K562 (cell line): ENCODE data around the gene AK2. TPM values are rescaled to one million over a fixed set of nuclear protein-coding genes. Genes with fewer than 3 reads are reported as not detected.
A peak's percentile ranks its signal among the peaks of the same experiment; 100 is the strongest.

Experiments used
- CEBPZ ChIP-seq: fragments of 150-350 bp; IDR thresholded peaks from 2 replicates; pipeline ENCODE4 v1.6.1; 2014; ENCODE audit warnings: low read depth, mild to moderate bottlenecking, low read length, borderline replicate concordance
- DACH1 ChIP-seq: fragments of 450-650 bp; IDR thresholded peaks from 2 replicates; pipeline ENCODE4 v1.6.1; 2018; ENCODE audit not compliant: partially characterized antibody
- ELF2 ChIP-seq: fragments of 250-450 bp; sonication (Bioruptor Pico); IDR thresholded peaks from 2 replicates; pipeline ENCODE4 v1.5.0; 2021; ENCODE audit warnings: mild to moderate bottlenecking
- MAFG ChIP-seq: fragments of 450-650 bp; conservative IDR thresholded peaks from 2 replicates; pipeline ENCODE4 v1.6.1; 2016; ENCODE audit warnings: missing genetic modification characterization, missing compliant biosample characterization
- MAFK ChIP-seq: IDR thresholded peaks from 2 replicates; pipeline ENCODE4 v1.6.1; 2011; ENCODE audit warnings: low read length, improper control_type of control experiment
- MLLT1 ChIP-seq, 2 experiments: fragments of 450-650 bp; IDR thresholded peaks; 2 replicates each; pipeline ENCODE4 v1.6.1; 2016
- PTBP1 ChIP-seq: fragments of 200-400 bp; formaldehyde crosslinking; IDR thresholded peaks from 2 replicates; pipeline ENCODE4 v1.6.1; 2017; ENCODE audit warnings: low read depth, low read length
- SMAD2 ChIP-seq: fragments of 150-350 bp; IDR thresholded peaks from 2 replicates; pipeline ENCODE4 v1.6.1; 2014; ENCODE audit warnings: low read depth, mild to moderate bottlenecking, low read length
- SMARCE1 ChIP-seq: fragments of 450-650 bp; IDR thresholded peaks from 2 replicates; pipeline ENCODE4 v1.7.1; 2016; ENCODE audit warnings: mild to moderate bottlenecking
- ZEB2 ChIP-seq: fragments of 450-650 bp; IDR thresholded peaks from 2 replicates; pipeline ENCODE4 v1.6.1; 2016
- ZKSCAN8 ChIP-seq: fragments of 200-800 bp; sonication (Bioruptor generic); IDR thresholded peaks from 2 replicates; pipeline ENCODE4 v1.6.1; 2016; ENCODE audit warnings: missing genetic modification characterization, missing compliant biosample characterization
- ZNF140 ChIP-seq: fragments of 250-450 bp; sonication (Bioruptor Pico); IDR thresholded peaks from 2 replicates; pipeline ENCODE4 v1.8.0; 2021; ENCODE audit warnings: moderate library complexity, mild to moderate bottlenecking, inconsistent platforms
- ZNF280B ChIP-seq: fragments of 250-450 bp; sonication (Bioruptor Pico); IDR thresholded peaks from 2 replicates; pipeline ENCODE4 v1.5.1; 2021; ENCODE audit warnings: mild to moderate bottlenecking
- ZNF766 ChIP-seq: fragments of 200-800 bp; sonication (Bioruptor generic); conservative IDR thresholded peaks from 2 replicates; pipeline ENCODE4 v1.6.1; 2016; ENCODE audit warnings: missing genetic modification characterization, missing compliant biosample characterization
- polyA plus RNA-seq, 8 experiments: library from polyadenylated mRNA; depleted of rRNA in 4 of 8; stranded (reverse) in 5 of 8; unstranded in 3 of 8; fragments of >200 nt; fragmentation: Nextera tagmentation in 2 of 8; fragmentation: Illumina TruSeq in 1 of 8; extraction: Ambion mirVana in 2 of 8; extraction: Trizol in 1 of 8; gene quantifications; 2 replicates each; pipeline versions ENCODE4 v1.2.1 to v1.2.3, GENCODE V29; 2011 to 2014; ENCODE audit warnings: inconsistent platforms in 1 of 8, missing spikeins in 1 of 8
- total RNA-seq, 7 experiments: library from RNA; depleted of rRNA in 6 of 7; stranded (reverse); fragments of >200 nt in 6 of 7; fragmentation: Illumina TruSeq in 2 of 7; extraction: Trizol in 2 of 7; gene quantifications; 2 replicates each; pipeline versions ENCODE4 v1.2.1 to v1.2.3, GENCODE V29; 2011 to 2021; ENCODE audit warnings: low replicate concordance in 1 of 7
- TF ChIP-seq, protein P1 (sequence below), 2 experiments: fragments of 450-650 bp; conservative IDR thresholded peaks; 2 replicates each; pipeline ENCODE4 v1.6.1; 2017; ENCODE audit warnings: mild to moderate bottlenecking in 2 of 2, moderate library complexity in 2 of 2
- TF ChIP-seq, protein P2 (sequence below): fragments of 450-650 bp; IDR thresholded peaks from 2 replicates; pipeline ENCODE4 v1.6.1; 2016; ENCODE audit warnings: mild to moderate bottlenecking

The AK2 gene
- total and polyA plus RNA-seq, 9 of the 15 experiments (the other 6 are each of a cell fraction or from before 2014, with no cell fraction given) = 105 to 1,050 (median 509) TPM

DNA sequence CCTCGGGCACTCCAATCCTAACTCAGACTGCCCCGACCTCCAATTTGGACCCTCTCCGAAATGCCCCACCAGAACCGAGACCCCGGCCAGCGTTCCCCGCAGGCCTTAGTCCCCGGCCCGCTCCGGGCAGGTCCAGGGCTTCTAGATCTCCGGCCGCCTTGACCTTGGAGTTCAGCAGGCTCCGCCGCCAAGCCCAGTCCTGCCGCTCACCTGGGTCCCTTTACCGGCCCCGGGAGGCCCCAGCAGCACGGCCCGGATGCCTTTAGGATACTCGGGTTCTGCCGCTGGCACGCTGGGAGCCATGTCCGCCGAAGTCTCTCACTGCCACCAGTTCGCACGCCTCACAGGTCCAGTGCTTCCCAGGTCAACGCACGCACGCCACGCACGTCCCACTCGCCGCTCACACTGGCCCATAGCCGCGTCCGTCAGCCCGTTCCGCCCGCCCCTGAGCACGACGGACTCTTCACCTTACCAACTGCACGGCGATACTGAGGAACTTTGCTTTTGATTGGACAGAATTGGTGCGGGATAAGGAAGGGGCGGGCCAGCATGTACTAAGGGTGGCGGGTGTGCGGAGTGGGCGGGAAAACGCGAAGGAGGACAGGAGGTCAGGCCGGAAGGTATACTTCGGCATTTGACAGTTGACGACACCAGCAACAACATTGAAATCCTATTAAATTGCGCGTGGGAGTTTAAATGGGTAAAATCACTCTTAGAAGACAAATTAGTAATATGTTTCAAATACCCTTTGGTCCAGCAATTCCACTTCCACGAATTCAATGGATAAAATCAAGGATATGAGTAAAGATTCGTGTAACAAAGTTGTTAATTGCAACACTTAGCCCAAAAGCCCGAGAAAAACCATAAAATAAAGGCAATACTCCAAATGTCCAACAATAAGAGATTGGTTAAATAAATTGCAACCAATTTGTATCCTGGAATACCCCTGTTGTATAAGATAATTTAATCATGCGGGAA is at the start of gene AK2 (continued):
- TF ChIP-seq MLLT1 (IDR thresholded peaks at IDR 0.05) (peak; percentile 24 to 100; a peak in 3 of 4 replicates), ZKSCAN8 (CRISPR knock-in tag) (peak; percentile 92), DACH1 (no peak), ZNF280B (CRISPR knock-in tag) (no peak), SMAD2 (no peak), ZNF766 (peak; percentile 61), SMARCE1 (peak; percentile 37; the same call in 1 of the 2 replicates), CEBPZ (peak; percentile 98), MAFK (peak; percentile 5; the same call in 1 of the 2 replicates), PTBP1 (no peak), MAFG (tag) (0 out of 2 replicates have a peak, but pooled peaks have one; percentile 5), ELF2 (CRISPR knock-in tag) (no peak), ZEB2 (0 out of 2 replicates have a peak, but pooled peaks have one; percentile 39), ZNF140 (no peak)
- TF ChIP-seq, protein P1, sequence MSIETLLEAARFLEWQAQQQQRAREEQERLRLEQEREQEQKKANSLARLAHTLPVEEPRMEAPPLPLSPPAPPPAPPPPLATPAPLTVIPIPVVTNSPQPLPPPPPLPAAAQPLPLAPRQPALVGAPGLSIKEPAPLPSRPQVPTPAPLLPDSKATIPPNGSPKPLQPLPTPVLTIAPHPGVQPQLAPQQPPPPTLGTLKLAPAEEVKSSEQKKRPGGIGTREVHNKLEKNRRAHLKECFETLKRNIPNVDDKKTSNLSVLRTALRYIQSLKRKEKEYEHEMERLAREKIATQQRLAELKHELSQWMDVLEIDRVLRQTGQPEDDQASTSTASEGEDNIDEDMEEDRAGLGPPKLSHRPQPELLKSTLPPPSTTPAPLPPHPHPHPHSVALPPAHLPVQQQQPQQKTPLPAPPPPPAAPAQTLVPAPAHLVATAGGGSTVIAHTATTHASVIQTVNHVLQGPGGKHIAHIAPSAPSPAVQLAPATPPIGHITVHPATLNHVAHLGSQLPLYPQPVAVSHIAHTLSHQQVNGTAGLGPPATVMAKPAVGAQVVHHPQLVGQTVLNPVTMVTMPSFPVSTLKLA (conservative IDR thresholded peaks at IDR 0.05) = peak; percentile 91 to 93
- TF ChIP-seq, protein P2, sequence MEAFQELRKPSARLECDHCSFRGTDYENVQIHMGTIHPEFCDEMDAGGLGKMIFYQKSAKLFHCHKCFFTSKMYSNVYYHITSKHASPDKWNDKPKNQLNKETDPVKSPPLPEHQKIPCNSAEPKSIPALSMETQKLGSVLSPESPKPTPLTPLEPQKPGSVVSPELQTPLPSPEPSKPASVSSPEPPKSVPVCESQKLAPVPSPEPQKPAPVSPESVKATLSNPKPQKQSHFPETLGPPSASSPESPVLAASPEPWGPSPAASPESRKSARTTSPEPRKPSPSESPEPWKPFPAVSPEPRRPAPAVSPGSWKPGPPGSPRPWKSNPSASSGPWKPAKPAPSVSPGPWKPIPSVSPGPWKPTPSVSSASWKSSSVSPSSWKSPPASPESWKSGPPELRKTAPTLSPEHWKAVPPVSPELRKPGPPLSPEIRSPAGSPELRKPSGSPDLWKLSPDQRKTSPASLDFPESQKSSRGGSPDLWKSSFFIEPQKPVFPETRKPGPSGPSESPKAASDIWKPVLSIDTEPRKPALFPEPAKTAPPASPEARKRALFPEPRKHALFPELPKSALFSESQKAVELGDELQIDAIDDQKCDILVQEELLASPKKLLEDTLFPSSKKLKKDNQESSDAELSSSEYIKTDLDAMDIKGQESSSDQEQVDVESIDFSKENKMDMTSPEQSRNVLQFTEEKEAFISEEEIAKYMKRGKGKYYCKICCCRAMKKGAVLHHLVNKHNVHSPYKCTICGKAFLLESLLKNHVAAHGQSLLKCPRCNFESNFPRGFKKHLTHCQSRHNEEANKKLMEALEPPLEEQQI = no peak; the same call in none of the 2 replicates
